ENCODE results near the gene EFTUD2. TPM values are rescaled to one million over a fixed set of nuclear protein-coding genes. Genes with fewer than 3 reads are reported as not detected.

The EFTUD2 gene
- total RNA-seq, 2 experiments from 2014 or later, result 258 TPM

- H3K27ac Mint-ChIP-seq, result no peak overlapping the region
- no peak for DNase-seq
- H3K36me3 Mint-ChIP-seq, result peaks cover 3% of the 10 kb centered on the region
- no peaks in the 10 kb centered on the region for H3K9me3 Mint-ChIP-seq
- no peak overlapping the region for H3K4me3 Mint-ChIP-seq
- no peaks in the 10 kb centered on the region for H3K4me1 Mint-ChIP-seq
- H3K27me3 Mint-ChIP-seq, result peaks cover 5% of the 10 kb centered on the region
These were observed 92.0 kb downstream of the EFTUD2 start for GRCh38 chr17:44807093-44807816.

DNA sequence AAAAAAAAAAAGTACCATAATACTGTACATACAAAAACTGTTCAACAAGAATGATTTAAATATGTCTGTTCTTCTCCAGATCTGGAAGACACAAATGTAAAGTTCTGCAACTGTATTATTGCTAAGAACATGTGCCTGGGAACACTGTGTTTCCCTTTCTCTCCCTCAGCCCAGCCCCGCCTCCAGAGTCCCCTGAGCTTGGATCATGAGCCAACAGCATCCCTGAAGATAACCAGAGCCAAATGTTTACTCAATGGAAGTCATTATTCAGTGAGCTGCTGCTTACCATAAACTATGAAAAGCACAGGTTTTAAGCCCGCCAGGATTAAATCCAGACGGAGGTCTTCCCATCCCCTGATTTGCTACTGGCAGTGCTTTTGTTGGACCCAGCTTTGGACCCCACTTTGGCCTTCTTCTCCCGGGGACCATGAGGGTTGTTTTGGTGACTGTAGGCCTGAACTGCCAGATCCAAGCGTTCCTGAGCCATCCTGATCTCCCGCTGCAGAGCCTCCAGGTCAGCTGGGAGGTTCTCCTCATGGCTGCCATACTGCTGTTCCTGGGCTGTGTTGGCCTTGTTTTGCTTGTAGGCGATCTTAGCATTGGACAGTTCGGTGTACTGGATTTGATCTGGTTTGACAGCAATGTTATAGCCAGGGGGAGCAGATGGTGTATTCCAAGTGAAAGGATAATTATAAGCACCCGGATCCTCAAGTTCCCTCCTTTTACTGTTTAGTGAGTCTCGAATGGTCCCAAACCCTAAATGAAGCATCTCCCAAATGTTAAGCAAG lies 94.7 kb downstream of the EFTUD2 start:
- Mint-ChIP-seq H3K9me3 (no peaks in the 10 kb centered on the region), H3K4me3 (no peak overlapping the region), H3K27ac (no peak overlapping the region), H3K4me1 (no peaks in the 10 kb centered on the region), H3K27me3 (peaks cover 5% of the 10 kb centered on the region), H3K36me3 (peaks cover 3% of the 10 kb centered on the region)
- DNase-seq, result no peak

GRCh38 chr17:44801880-44802279 lies 97.4 kb downstream of the EFTUD2 start:
- peaks cover 3% of the 10 kb centered on the region for H3K36me3 Mint-ChIP-seq
- H3K9me3 Mint-ChIP-seq, result no peaks in the 10 kb centered on the region

More at GRCh38 chr17:44801880-44802279, 97.4 kb downstream of the EFTUD2 start:
- Mint-ChIP-seq H3K4me1 (peaks cover 2% of the 10 kb centered on the region), H3K27me3 (no peaks in the 10 kb centered on the region), H3K27ac (no peak overlapping the region), H3K4me3 (no peak overlapping the region)
- no peak for DNase-seq

Other genes with a start within 250 kb of the EFTUD2 start
- gene MEIOC, start 243.0 kb downstream of the EFTUD2 start, total RNA-seq, result under 1 TPM; 0.19 to 0.30 TPM
- gene CCDC43, start 209.7 kb downstream of the EFTUD2 start, total RNA-seq, result 10 to 100 TPM; 34.4 to 36.7 TPM
- gene DBF4B, start 190.8 kb downstream of the EFTUD2 start, total RNA-seq, result 10 to 100 TPM; 21.9 to 24.6 TPM
- gene ADAM11, start 140.5 kb downstream of the EFTUD2 start, total RNA-seq, result under 1 TPM; 0.10 TPM
- gene GJC1, start 69.2 kb downstream of the EFTUD2 start, total RNA-seq, result 1 to 10 TPM; 6.9 to 7.8 TPM
- gene HIGD1B, start 51.6 kb downstream of the EFTUD2 start, total RNA-seq, result not detected
- gene GFAP, start 16.1 kb upstream of the EFTUD2 start, total RNA-seq, result not detected
- gene KIF18B, start 48.3 kb upstream of the EFTUD2 start, total RNA-seq, result 10 to 100 TPM; 36.7 to 37.1 TPM
- not detected for gene C1QL1, start 68.9 kb upstream of the EFTUD2 start, total RNA-seq
- 10 to 100 TPM; 29.0 to 31.4 TPM for gene DCAKD, start 152.2 kb upstream of the EFTUD2 start, total RNA-seq
- 100 to 1,000 TPM; 168 to 170 TPM for gene NMT1, start 161.9 kb upstream of the EFTUD2 start, total RNA-seq
- gene PLCD3, start 233.1 kb upstream of the EFTUD2 start, total RNA-seq, result 1 to 10 TPM; 2.7 to 3.8 TPM
- gene ACBD4, start 236.2 kb upstream of the EFTUD2 start, total RNA-seq, result 1 to 10 TPM; 8.6 to 8.9 TPM
- 10 to 100 TPM; 36.0 to 36.5 TPM for gene HEXIM1, start 249.0 kb upstream of the EFTUD2 start, total RNA-seq